ENCODE results near the gene TIMM8B. TPM values are rescaled to one million over a fixed set of nuclear protein-coding genes. Genes with fewer than 3 reads are reported as not detected.

TIMM8B gene
- total RNA-seq, 4 donors from 2014 or later: 26.2 to 58.9 (median 40.6) TPM

GRCh38 chr11:112044961-112045360 is 41.6 kb downstream of the TIMM8B start:
- Histone ChIP-seq H3K27ac (no peak overlapping the region), H3K4me3 (no peak overlapping the region), H3K36me3 (peaks cover 0 to 51% (median 25%) of the 10 kb centered on the region in 4 donors), H3K9me3 (no peaks in the 10 kb centered on the region), H3K4me1 (peaks cover 0 to 5% (median 0%) of the 10 kb centered on the region in 4 donors), H3K27me3 (no peaks in the 10 kb centered on the region)
- intact Hi-C loops (cut with DNase I; ENCODE audit: low total_unique reads) (no loop called here), in situ Hi-C loops (cut with MboI; ENCODE audit: low pct_ligation_motif_present in 1 of 4, low pct_unique_long_range_greater_than_20kb in 1 of 4, low sequenced_read_pairs in 3 of 4) (no loop called here)
- 80 to 97% methylated on average over 1 to 4 of the region's 4 CpGs for WGBS, 2 donors (ENCODE audit: low coverage in 1 of 2)
- TF ChIP-seq POLR2A (IDR thresholded peaks at IDR 0.05): no peak
- no peak for TF ChIP-seq CTCF (IDR thresholded peaks at IDR 0.05)
- no peak for TF ChIP-seq POLR2AphosphoS5 (IDR thresholded peaks at IDR 0.05)
- no peak for TF ChIP-seq EP300 (IDR thresholded peaks at IDR 0.05; ENCODE audit: low read depth)
- no peak for DNase-seq

GRCh38 chr11:112042961-112043304 is 43.6 kb downstream of the TIMM8B start:
- no peak for DNase-seq
- WGBS, 2 donors (ENCODE audit: low coverage in 1 of 2): 98 to 100% methylated on average over 2 of the region's 2 CpGs
- Histone ChIP-seq H3K36me3 (peaks cover 0 to 53% (median 28%) of the 10 kb centered on the region in 4 donors), H3K4me1 (no peaks in the 10 kb centered on the region), H3K27ac (no peak overlapping the region), H3K4me3 (no peak overlapping the region), H3K27me3 (no peaks in the 10 kb centered on the region), H3K9me3 (no peaks in the 10 kb centered on the region)
- TF ChIP-seq POLR2A (IDR thresholded peaks at IDR 0.05) (no peak), POLR2AphosphoS5 (IDR thresholded peaks at IDR 0.05) (no peak), EP300 (IDR thresholded peaks at IDR 0.05; ENCODE audit: low read depth) (no peak), CTCF (IDR thresholded peaks at IDR 0.05) (no peak)
- in situ Hi-C loops (cut with MboI; ENCODE audit: low pct_ligation_motif_present in 1 of 4, low pct_unique_long_range_greater_than_20kb in 1 of 4, low sequenced_read_pairs in 3 of 4) (no loop called here), intact Hi-C loops (cut with DNase I; ENCODE audit: low total_unique reads) (no loop called here)

- DNase-seq: no peak
- no peak for TF ChIP-seq EP300 (IDR thresholded peaks at IDR 0.05; ENCODE audit: low read depth)
- no peak for TF ChIP-seq CTCF (IDR thresholded peaks at IDR 0.05)
- no peak for TF ChIP-seq POLR2A (IDR thresholded peaks at IDR 0.05)
- no peak for TF ChIP-seq POLR2AphosphoS5 (IDR thresholded peaks at IDR 0.05)
- in situ Hi-C loops (cut with MboI; ENCODE audit: low pct_ligation_motif_present in 1 of 4, low pct_unique_long_range_greater_than_20kb in 1 of 4, low sequenced_read_pairs in 3 of 4): no loop called here
Measured at GRCh38 chr11:112042161-112042960, 44.2 kb downstream of the TIMM8B start.

GRCh38 chr11:112037527-112037926 is 49.0 kb downstream of the TIMM8B start:
- intact Hi-C loops (cut with DNase I; ENCODE audit: low total_unique reads) (no loop called here), in situ Hi-C loops (cut with MboI; ENCODE audit: low pct_ligation_motif_present in 1 of 4, low pct_unique_long_range_greater_than_20kb in 1 of 4, low sequenced_read_pairs in 3 of 4) (no loop called here)
- no peak overlapping the region for H3K27ac ChIP-seq
- H3K4me1 ChIP-seq: no peaks in the 10 kb centered on the region
- H3K4me3 ChIP-seq: no peak overlapping the region
- H3K27me3 ChIP-seq: no peaks in the 10 kb centered on the region
- no peaks in the 10 kb centered on the region for H3K9me3 ChIP-seq
- no peak for TF ChIP-seq POLR2AphosphoS5 (IDR thresholded peaks at IDR 0.05)
- TF ChIP-seq EP300 (IDR thresholded peaks at IDR 0.05; ENCODE audit: low read depth): no peak
- peaks cover 0 to 58% (median 25%) of the 10 kb centered on the region in 4 donors for H3K36me3 ChIP-seq
- DNase-seq: no peak

More at GRCh38 chr11:112042161-112042960, 44.2 kb downstream of the TIMM8B start:
- WGBS, 2 donors (ENCODE audit: low coverage in 1 of 2): 44 to 49% methylated on average over 6 of the region's 6 CpGs
- H3K9me3 ChIP-seq: no peaks in the 10 kb centered on the region
- H3K27ac ChIP-seq: no peak overlapping the region
- peaks cover 0 to 54% (median 29%) of the 10 kb centered on the region in 4 donors for H3K36me3 ChIP-seq
- no peaks in the 10 kb centered on the region for H3K4me1 ChIP-seq
- H3K27me3 ChIP-seq: no peaks in the 10 kb centered on the region
- intact Hi-C loops (cut with DNase I; ENCODE audit: low total_unique reads): no loop called here
- no peak overlapping the region for H3K4me3 ChIP-seq

Small RNA genes within 50 kb of the gene (small RNA-seq; reads per million reads assigned to genes)
- 0 reads per million in 4 donors for gene AP000907.3

Other genes with a start within 250 kb of the TIMM8B start
- gene ALG9, start 215.2 kb downstream of the TIMM8B start, total RNA-seq: 10 to 100 TPM; 18.4 to 51.1 (median 35.0) TPM
- gene FDXACB1, start 207.6 kb downstream of the TIMM8B start, total RNA-seq: 1 to 10 TPM in 3 of 4 donors, not detected in 1; 1.4 to 3.4 (median 1.5) TPM
- 10 to 100 TPM in 2 of 4 donors, under 1 TPM in 1, not detected in 1; 0.20 to 19.8 (median 18.8) TPM for gene CFAP68, start 207.2 kb downstream of the TIMM8B start, total RNA-seq
- 100 to 1,000 TPM in 1 of 4 donors, 10 to 100 TPM in 3; 38.0 to 112 (median 68.2) TPM for gene CRYAB, start 175.0 kb downstream of the TIMM8B start, total RNA-seq
- 1 to 10 TPM in 1 of 4 donors, not detected in 3; 1.3 TPM for gene HSPB2, start 174.0 kb downstream of the TIMM8B start, total RNA-seq
- 10 to 100 TPM in 1 of 4 donors, 1 to 10 TPM in 2, not detected in 1; 3.0 to 11.1 (median 9.1) TPM for gene C11orf52, start 167.8 kb downstream of the TIMM8B start, total RNA-seq
- 100 to 1,000 TPM in 1 of 4 donors, 10 to 100 TPM in 3; 21.8 to 115 (median 35.0) TPM for gene DIXDC1, start 149.4 kb downstream of the TIMM8B start, total RNA-seq
- gene DLAT, start 61.3 kb downstream of the TIMM8B start, total RNA-seq: 10 to 100 TPM; 20.2 to 40.3 (median 23.8) TPM
- gene PIH1D2, start 12.7 kb downstream of the TIMM8B start, total RNA-seq: 100 to 1,000 TPM in 1 of 4 donors, 1 to 10 TPM in 1, under 1 TPM in 1, not detected in 1; 0.68 to 372 (median 1.6) TPM
- 10 to 100 TPM in 2 of 4 donors, 1 to 10 TPM in 2; 3.0 to 24.0 (median 8.7) TPM for gene NKAPD1, start 12.5 kb downstream of the TIMM8B start, total RNA-seq
- 100 to 1,000 TPM in 3 of 4 donors, 10 to 100 TPM in 1; 30.3 to 268 (median 145) TPM for gene SDHD, start 117 bp upstream of the TIMM8B start, total RNA-seq
- gene IL18, start 77.3 kb upstream of the TIMM8B start, total RNA-seq: 100 to 1,000 TPM in 1 of 4 donors, 10 to 100 TPM in 3; 18.1 to 169 (median 76.0) TPM
- 1 to 10 TPM in 1 of 4 donors, under 1 TPM in 1, not detected in 2; 0.96 to 1.3 TPM for gene TEX12, start 80.6 kb upstream of the TIMM8B start, total RNA-seq
- gene BCO2, start 88.8 kb upstream of the TIMM8B start, total RNA-seq: 10 to 100 TPM in 1 of 4 donors, 1 to 10 TPM in 3; 2.8 to 12.1 (median 4.0) TPM
- 10 to 100 TPM in 2 of 4 donors, 1 to 10 TPM in 2; 9.7 to 29.1 (median 18.7) TPM for gene PTS, start 139.7 kb upstream of the TIMM8B start, total RNA-seq
- not detected for gene PLET1, start 174.1 kb upstream of the TIMM8B start, total RNA-seq